ENCODE results near the gene SERPINA5.

The SERPINA5 gene

GRCh38 chr14:94581127-94581999 is at the start of gene SERPINA5:
Gene SERPINA5, plus strand, starts transcription at chr14:94581426. Its CDS starts 5,937 bp downstream, at chr14:94587363.
- no peak within 1 kb of the TSS for H2AFZ ChIP-seq (ENCODE audit: low read depth, low read length)
- no peaks in the 10 kb centered on the region for H3K4me1 ChIP-seq (ENCODE audit: insufficient read depth, low read length)
- H3K9me3 ChIP-seq (ENCODE audit: low read length), result no peaks in the 10 kb centered on the region
- H3K4me3 ChIP-seq (ENCODE audit: low read length), result no peak within 1 kb of the TSS
- no peaks in the 10 kb centered on the region for H3K27me3 ChIP-seq (ENCODE audit: insufficient read depth, low read length)
- no peaks in the 10 kb centered on the region for H3K36me3 ChIP-seq (ENCODE audit: insufficient read depth, low read length)

- Histone ChIP-seq H3K9me3 (ENCODE audit: low read length) (no peaks in the 10 kb centered on the region), H3K4me3 (ENCODE audit: low read length) (no peak overlapping the region), H3K36me3 (ENCODE audit: insufficient read depth, low read length) (no peaks in the 10 kb centered on the region), H3K27me3 (ENCODE audit: insufficient read depth, low read length) (no peaks in the 10 kb centered on the region), H3K4me1 (ENCODE audit: insufficient read depth, low read length) (no peaks in the 10 kb centered on the region), H2AFZ (ENCODE audit: low read depth, low read length) (no peak overlapping the region)
Measured at GRCh38 chr14:94532447-94532846, 48.8 kb upstream of the SERPINA5 start.

GRCh38 chr14:94535506-94535905 is 45.7 kb upstream of the SERPINA5 start:
- Histone ChIP-seq H3K9me3 (ENCODE audit: low read length) (no peaks in the 10 kb centered on the region), H3K36me3 (ENCODE audit: insufficient read depth, low read length) (no peaks in the 10 kb centered on the region), H2AFZ (ENCODE audit: low read depth, low read length) (no peak overlapping the region), H3K27me3 (ENCODE audit: insufficient read depth, low read length) (no peaks in the 10 kb centered on the region), H3K4me1 (ENCODE audit: insufficient read depth, low read length) (no peaks in the 10 kb centered on the region), H3K4me3 (ENCODE audit: low read length) (no peak overlapping the region)

- no peaks in the 10 kb centered on the region for H3K4me1 ChIP-seq (ENCODE audit: insufficient read depth, low read length)
- H2AFZ ChIP-seq (ENCODE audit: low read depth, low read length), result no peak overlapping the region
- H3K27me3 ChIP-seq (ENCODE audit: insufficient read depth, low read length), result no peaks in the 10 kb centered on the region
- no peak overlapping the region for H3K4me3 ChIP-seq (ENCODE audit: low read length)
- H3K9me3 ChIP-seq (ENCODE audit: low read length), result no peaks in the 10 kb centered on the region
- no peaks in the 10 kb centered on the region for H3K36me3 ChIP-seq (ENCODE audit: insufficient read depth, low read length)
Measured at GRCh38 chr14:94536836-94537235, 44.4 kb upstream of the SERPINA5 start.

- no peak overlapping the region for H2AFZ ChIP-seq (ENCODE audit: low read depth, low read length)
- no peaks in the 10 kb centered on the region for H3K9me3 ChIP-seq (ENCODE audit: low read length)
- H3K4me1 ChIP-seq (ENCODE audit: insufficient read depth, low read length), result no peaks in the 10 kb centered on the region
- H3K36me3 ChIP-seq (ENCODE audit: insufficient read depth, low read length), result no peaks in the 10 kb centered on the region
- no peaks in the 10 kb centered on the region for H3K27me3 ChIP-seq (ENCODE audit: insufficient read depth, low read length)
- H3K4me3 ChIP-seq (ENCODE audit: low read length), result no peak overlapping the region
Measured at GRCh38 chr14:94538070-94538740, 43.0 kb upstream of the SERPINA5 start.

GRCh38 chr14:94539181-94539580 is 42.0 kb upstream of the SERPINA5 start:
- H3K9me3 ChIP-seq (ENCODE audit: low read length), result no peaks in the 10 kb centered on the region
- no peak overlapping the region for H2AFZ ChIP-seq (ENCODE audit: low read depth, low read length)
- no peaks in the 10 kb centered on the region for H3K27me3 ChIP-seq (ENCODE audit: insufficient read depth, low read length)
- no peaks in the 10 kb centered on the region for H3K36me3 ChIP-seq (ENCODE audit: insufficient read depth, low read length)
- no peak overlapping the region for H3K4me3 ChIP-seq (ENCODE audit: low read length)
- H3K4me1 ChIP-seq (ENCODE audit: insufficient read depth, low read length), result no peaks in the 10 kb centered on the region

- Histone ChIP-seq H3K4me3 (ENCODE audit: low read length) (no peak overlapping the region), H3K27me3 (ENCODE audit: insufficient read depth, low read length) (no peaks in the 10 kb centered on the region), H3K4me1 (ENCODE audit: insufficient read depth, low read length) (no peaks in the 10 kb centered on the region), H3K36me3 (ENCODE audit: insufficient read depth, low read length) (no peaks in the 10 kb centered on the region), H3K9me3 (ENCODE audit: low read length) (no peaks in the 10 kb centered on the region), H2AFZ (ENCODE audit: low read depth, low read length) (no peak overlapping the region)
Measured at GRCh38 chr14:94540031-94540794, 41.0 kb upstream of the SERPINA5 start.

- H3K4me1 ChIP-seq (ENCODE audit: insufficient read depth, low read length), result no peaks in the 10 kb centered on the region
- no peaks in the 10 kb centered on the region for H3K27me3 ChIP-seq (ENCODE audit: insufficient read depth, low read length)
- no peak overlapping the region for H3K4me3 ChIP-seq (ENCODE audit: low read length)
- no peaks in the 10 kb centered on the region for H3K9me3 ChIP-seq (ENCODE audit: low read length)
- no peaks in the 10 kb centered on the region for H3K36me3 ChIP-seq (ENCODE audit: insufficient read depth, low read length)
- no peak overlapping the region for H2AFZ ChIP-seq (ENCODE audit: low read depth, low read length)
Measured at GRCh38 chr14:94541234-94541975, 39.8 kb upstream of the SERPINA5 start.

- no peaks in the 10 kb centered on the region for H3K4me1 ChIP-seq (ENCODE audit: insufficient read depth, low read length)
- H3K27me3 ChIP-seq (ENCODE audit: insufficient read depth, low read length), result no peaks in the 10 kb centered on the region
- H3K4me3 ChIP-seq (ENCODE audit: low read length), result no peak overlapping the region
- no peaks in the 10 kb centered on the region for H3K36me3 ChIP-seq (ENCODE audit: insufficient read depth, low read length)
- no peaks in the 10 kb centered on the region for H3K9me3 ChIP-seq (ENCODE audit: low read length)
- no peak overlapping the region for H2AFZ ChIP-seq (ENCODE audit: low read depth, low read length)
Measured at GRCh38 chr14:94542111-94542810, 39.0 kb upstream of the SERPINA5 start.

GRCh38 chr14:94542811-94543440 is 38.3 kb upstream of the SERPINA5 start:
- Histone ChIP-seq H3K4me3 (ENCODE audit: low read length) (no peak overlapping the region), H3K4me1 (ENCODE audit: insufficient read depth, low read length) (no peaks in the 10 kb centered on the region), H2AFZ (ENCODE audit: low read depth, low read length) (no peak overlapping the region), H3K27me3 (ENCODE audit: insufficient read depth, low read length) (no peaks in the 10 kb centered on the region), H3K9me3 (ENCODE audit: low read length) (no peaks in the 10 kb centered on the region), H3K36me3 (ENCODE audit: insufficient read depth, low read length) (no peaks in the 10 kb centered on the region)

GRCh38 chr14:94543449-94544124 is 37.6 kb upstream of the SERPINA5 start:
- H3K4me3 ChIP-seq (ENCODE audit: low read length), result no peak overlapping the region
- no peaks in the 10 kb centered on the region for H3K36me3 ChIP-seq (ENCODE audit: insufficient read depth, low read length)
- H3K4me1 ChIP-seq (ENCODE audit: insufficient read depth, low read length), result no peaks in the 10 kb centered on the region
- no peaks in the 10 kb centered on the region for H3K9me3 ChIP-seq (ENCODE audit: low read length)
- H2AFZ ChIP-seq (ENCODE audit: low read depth, low read length), result no peak overlapping the region
- H3K27me3 ChIP-seq (ENCODE audit: insufficient read depth, low read length), result no peaks in the 10 kb centered on the region
